Neuronal stem cell (in vitro differentiated cells): ENCODE results near the gene IL1RAPL2.

ENCODE experiments used
- DNase-seq: peaks from one replicate; pipeline ENCODE4 v3.0.0-alpha.2; 2013; ENCODE audit warnings: low spot score
- H2AFZ ChIP-seq: one replicate; pipeline ENCODE4 v1.6.1; 2013; ENCODE audit warnings: mild to moderate bottlenecking, low read length, inconsistent platforms
- H2AK5ac ChIP-seq: 2 replicates; pipeline ENCODE4 v1.6.1; 2013; ENCODE audit warnings: low read depth, mild to moderate bottlenecking, inconsistent platforms, low read length, moderate library complexity, mixed read lengths
- H2BK120ac ChIP-seq: 2 replicates; pipeline ENCODE4 v1.6.1; 2013; ENCODE audit warnings: low read depth, mild to moderate bottlenecking, inconsistent platforms, low read length, moderate library complexity, mixed read lengths
- H2BK12ac ChIP-seq: one replicate; pipeline ENCODE4 v1.6.1; 2013; ENCODE audit warnings: low read length, inconsistent platforms
- H2BK15ac ChIP-seq: 2 replicates; pipeline ENCODE4 v1.6.1; 2013; ENCODE audit warnings: mild to moderate bottlenecking, low read length, inconsistent platforms, mixed read lengths
- H2BK5ac ChIP-seq: one replicate; pipeline ENCODE4 v1.6.1; 2013; ENCODE audit warnings: inconsistent platforms, mild to moderate bottlenecking, low read length, moderate library complexity
- H3K14ac ChIP-seq: one replicate; pipeline ENCODE4 v1.6.1; 2013; ENCODE audit warnings: low read length, inconsistent platforms
- H3K18ac ChIP-seq: 2 replicates; pipeline ENCODE4 v1.6.1; 2013; ENCODE audit warnings: low read length, inconsistent platforms
- H3K23ac ChIP-seq: 2 replicates; pipeline ENCODE4 v1.6.1; 2013; ENCODE audit warnings: low read depth, mild to moderate bottlenecking, mixed read lengths, low read length, inconsistent platforms; ENCODE audit not compliant: poor library complexity
- H3K27ac ChIP-seq: replicated peaks from 3 replicates; pipeline ENCODE4 v1.5.1; 2013; ENCODE audit warnings: low read length, inconsistent platforms
- H3K27me3 ChIP-seq, 3 experiments: 2 replicates each; pipeline ENCODE4 v1.6.1; 2013; ENCODE audit warnings: low read length in 3 of 3, mild to moderate bottlenecking in 2 of 3, inconsistent platforms in 1 of 3, low read depth in 1 of 3, mixed read lengths in 1 of 3, moderate library complexity in 1 of 3; ENCODE audit not compliant: control insufficient read depth in 3 of 3, insufficient read depth in 3 of 3
- H3K36me3 ChIP-seq, 2 donors: replicated peaks in 1 of 2; 2 replicates each; pipeline ENCODE4 v1.6.1; 2013; ENCODE audit warnings: low read length in 2 of 2; ENCODE audit not compliant: control insufficient read depth in 2 of 2, insufficient read depth in 2 of 2
- H3K4ac ChIP-seq: 2 replicates; pipeline ENCODE4 v1.6.1; 2013; ENCODE audit warnings: inconsistent platforms, mild to moderate bottlenecking, low read length, moderate library complexity
- H3K4me1 ChIP-seq, 2 donors: 1 replicate in 1 of 2; 2 replicates in 1 of 2; pipeline ENCODE4 v1.6.1; 2013; ENCODE audit warnings: low read length in 2 of 2, low read depth in 1 of 2; ENCODE audit not compliant: control insufficient read depth in 2 of 2, insufficient read depth in 1 of 2
- H3K4me2 ChIP-seq: one replicate; pipeline ENCODE4 v1.6.1; 2013; ENCODE audit warnings: mild to moderate bottlenecking, low read length, inconsistent platforms; ENCODE audit not compliant: insufficient read depth, poor library complexity, severe bottlenecking
- H3K4me3 ChIP-seq, 2 donors: 2 replicates each; pipeline ENCODE4 v1.5.1; 2013; ENCODE audit warnings: low read length in 2 of 2, mild to moderate bottlenecking in 2 of 2, inconsistent platforms in 1 of 2, moderate library complexity in 1 of 2
- H3K79me1 ChIP-seq: one replicate; pipeline ENCODE4 v1.6.1; 2013; ENCODE audit warnings: low read depth, mild to moderate bottlenecking, inconsistent platforms, low read length, moderate library complexity
- H3K9ac ChIP-seq: one replicate; pipeline ENCODE4 v1.6.1; 2013; ENCODE audit warnings: mild to moderate bottlenecking, low read depth, low read length, inconsistent platforms; ENCODE audit not compliant: poor library complexity
- H3K9me3 ChIP-seq, 2 donors: replicated peaks in 1 of 2; 2 replicates each; pipeline versions ENCODE3 to v1.6.1; 2013; ENCODE audit warnings: low read length in 2 of 2, mild to moderate bottlenecking in 2 of 2, inconsistent platforms in 1 of 2, low read depth in 1 of 2, mixed read lengths in 1 of 2, moderate library complexity in 1 of 2; ENCODE audit not compliant: control insufficient read depth in 2 of 2, insufficient read depth in 1 of 2
- H4K8ac ChIP-seq: one replicate; pipeline ENCODE4 v1.6.1; 2013; ENCODE audit warnings: low read depth, mild to moderate bottlenecking, inconsistent platforms, low read length, moderate library complexity
- H4K91ac ChIP-seq: one replicate; pipeline ENCODE4 v1.6.1; 2013; ENCODE audit warnings: low read length, low read depth, mild to moderate bottlenecking, inconsistent platforms; ENCODE audit not compliant: poor library complexity
- WGBS, 2 donors: extraction: QIAGEN DNeasy Blood & Tissue Kit; methylation state at CpG; one replicate each; pipeline ENCODE4 v1.1.7; 2013; ENCODE audit warnings: missing lambda C conversion rate in 2 of 2, mixed read lengths in 1 of 2; ENCODE audit not compliant: insufficient read length in 2 of 2, insufficient replicate concordance in 1 of 2; ENCODE audit errors: extremely low coverage in 2 of 2; 5-methylcytosine and 5-hydroxymethylcytosine counted together

IL1RAPL2 gene

DNA sequence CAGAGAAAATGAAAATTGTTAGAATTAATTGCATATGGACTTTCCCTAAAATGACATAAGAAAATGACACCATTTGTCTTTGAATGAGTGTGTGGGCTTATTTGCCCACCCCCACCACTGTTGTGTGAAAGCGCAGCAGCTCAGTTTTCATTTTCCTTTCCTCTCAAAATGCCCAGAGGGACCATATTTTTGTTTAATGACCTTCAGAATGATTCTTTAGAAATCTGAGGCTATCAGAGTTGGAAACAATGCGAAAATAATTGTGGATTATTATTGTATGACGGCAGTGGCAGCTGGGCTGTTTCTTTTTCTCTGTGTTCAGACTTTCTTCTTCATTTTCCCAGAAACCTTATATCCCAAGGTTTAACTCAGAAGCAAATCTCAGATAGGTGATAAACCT is 699.1 kb downstream of the IL1RAPL2 start:
- Histone ChIP-seq H3K4ac (no peak overlapping the region), H3K27ac (no peak overlapping the region), H2AK5ac (no peak overlapping the region), H3K4me2 (no peak overlapping the region), H3K18ac (no peak overlapping the region), H3K14ac (no peak overlapping the region), H4K8ac (no peak overlapping the region), H2BK15ac (no peak overlapping the region), H3K36me3 (no peaks in the 10 kb centered on the region), H3K9me3 (no peaks in the 10 kb centered on the region), H2BK12ac (no peak overlapping the region), H3K4me3 (no peak overlapping the region), H3K27me3 (no peaks in the 10 kb centered on the region), H3K23ac (no peak overlapping the region), H2BK120ac (no peak overlapping the region), H2BK5ac (no peak overlapping the region), H3K4me1 (no peaks in the 10 kb centered on the region), H3K79me1 (no peaks in the 10 kb centered on the region), H2AFZ (no peak overlapping the region), H3K9ac (no peak overlapping the region), H4K91ac (no peak overlapping the region)
- DNase-seq, result no peak
- no CpG with 5 or more reads among the region's 3 CpGs for WGBS, 2 donors

GRCh38 chrX:105266456-105266855 is 700.5 kb downstream of the IL1RAPL2 start:
- H3K23ac ChIP-seq, result no peak overlapping the region
- H2BK5ac ChIP-seq, result no peak overlapping the region
- no peak overlapping the region for H3K4me3 ChIP-seq
- no peak overlapping the region for H3K4ac ChIP-seq
- no peak overlapping the region for H3K4me2 ChIP-seq
- H2BK15ac ChIP-seq, result no peak overlapping the region
- H2AK5ac ChIP-seq, result no peak overlapping the region
- no peak for DNase-seq
- no peak overlapping the region for H4K91ac ChIP-seq
- no peak overlapping the region for H3K18ac ChIP-seq
- H3K4me1 ChIP-seq, result no peaks in the 10 kb centered on the region
- no peaks in the 10 kb centered on the region for H3K9me3 ChIP-seq
- no peak overlapping the region for H4K8ac ChIP-seq
- H3K9ac ChIP-seq, result no peak overlapping the region
- no peak overlapping the region for H2BK120ac ChIP-seq
- H3K79me1 ChIP-seq, result no peaks in the 10 kb centered on the region
- no peak overlapping the region for H3K27ac ChIP-seq
- no peak overlapping the region for H2AFZ ChIP-seq
- no CpG with 5 or more reads among the region's 1 CpG for WGBS, 2 donors
- no peaks in the 10 kb centered on the region for H3K27me3 ChIP-seq
- no peak overlapping the region for H3K14ac ChIP-seq
- H2BK12ac ChIP-seq, result no peak overlapping the region
- no peaks in the 10 kb centered on the region for H3K36me3 ChIP-seq

DNA sequence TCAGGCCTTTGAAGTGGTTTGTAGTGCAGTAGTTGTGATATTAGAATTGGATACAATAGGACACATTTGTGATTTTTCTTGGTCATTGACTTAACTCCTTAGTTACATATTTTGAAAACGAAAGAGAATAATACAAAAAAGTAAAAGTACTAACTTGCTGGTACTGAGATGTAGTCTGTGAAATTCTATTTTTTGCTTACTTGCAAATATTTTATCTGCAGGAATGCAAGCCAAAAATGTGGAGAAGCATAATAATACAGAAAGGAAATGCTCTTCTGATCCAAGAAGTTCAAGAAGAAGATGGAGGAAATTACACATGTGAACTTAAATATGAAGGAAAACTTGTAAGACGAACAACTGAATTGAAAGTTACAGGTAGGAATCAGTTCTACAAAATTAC is 701.2 kb downstream of the IL1RAPL2 start:
- no peak overlapping the region for H3K4ac ChIP-seq
- H3K23ac ChIP-seq, result no peak overlapping the region
- WGBS, 2 donors, result no CpG with 5 or more reads among the region's 2 CpGs
- no peak overlapping the region for H2BK15ac ChIP-seq
- no peaks in the 10 kb centered on the region for H3K79me1 ChIP-seq
- H2BK120ac ChIP-seq, result no peak overlapping the region
- no peak overlapping the region for H3K14ac ChIP-seq
- no peak for DNase-seq
- no peak overlapping the region for H4K8ac ChIP-seq
- H2BK12ac ChIP-seq, result no peak overlapping the region
- no peak overlapping the region for H3K18ac ChIP-seq
- no peak overlapping the region for H3K4me3 ChIP-seq
- H3K4me1 ChIP-seq, result no peaks in the 10 kb centered on the region
- no peak overlapping the region for H3K27ac ChIP-seq
- H3K4me2 ChIP-seq, result no peak overlapping the region
- H4K91ac ChIP-seq, result no peak overlapping the region
- H2AK5ac ChIP-seq, result no peak overlapping the region
- no peaks in the 10 kb centered on the region for H3K27me3 ChIP-seq
- no peak overlapping the region for H2BK5ac ChIP-seq
- H3K9ac ChIP-seq, result no peak overlapping the region
- H2AFZ ChIP-seq, result no peak overlapping the region
- no peaks in the 10 kb centered on the region for H3K36me3 ChIP-seq
- H3K9me3 ChIP-seq, result no peaks in the 10 kb centered on the region

DNA sequence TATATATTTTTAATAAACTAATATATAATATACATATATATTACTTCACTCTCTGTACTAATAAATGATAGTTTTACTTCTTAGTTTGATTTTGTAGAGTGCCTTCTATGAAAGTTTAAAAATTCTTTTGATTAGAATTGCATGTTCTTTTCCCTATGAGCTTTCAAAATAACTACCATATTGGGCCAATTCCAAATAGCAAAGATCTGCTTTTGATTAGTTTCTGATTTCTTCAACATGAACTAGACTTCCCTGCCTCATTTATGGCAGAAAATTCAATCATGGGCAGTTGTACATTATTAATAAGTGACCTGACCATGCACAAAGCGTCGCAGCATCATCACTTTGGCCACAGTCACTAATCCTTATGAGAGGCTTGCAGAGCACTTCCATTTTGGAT is 703.4 kb downstream of the IL1RAPL2 start:
- H3K18ac ChIP-seq, result no peak overlapping the region
- H3K36me3 ChIP-seq, result no peaks in the 10 kb centered on the region
- H4K8ac ChIP-seq, result no peak overlapping the region
- no peak overlapping the region for H3K27ac ChIP-seq
- H3K4me1 ChIP-seq, result no peaks in the 10 kb centered on the region
- no peaks in the 10 kb centered on the region for H3K79me1 ChIP-seq
- H3K4ac ChIP-seq, result no peak overlapping the region
- no peak overlapping the region for H4K91ac ChIP-seq
- no peak overlapping the region for H2BK5ac ChIP-seq
- no peak overlapping the region for H2AFZ ChIP-seq
- WGBS, 2 donors, result no CpG with 5 or more reads among the region's 2 CpGs
- no peak overlapping the region for H2BK15ac ChIP-seq
- no peak overlapping the region for H3K4me3 ChIP-seq
- H2BK120ac ChIP-seq, result no peak overlapping the region
- no peak overlapping the region for H3K4me2 ChIP-seq
- no peaks in the 10 kb centered on the region for H3K27me3 ChIP-seq
- no peaks in the 10 kb centered on the region for H3K9me3 ChIP-seq
- no peak overlapping the region for H3K14ac ChIP-seq
- H2AK5ac ChIP-seq, result no peak overlapping the region
- H2BK12ac ChIP-seq, result no peak overlapping the region
- H3K9ac ChIP-seq, result no peak overlapping the region
- DNase-seq, result no peak
- H3K23ac ChIP-seq, result no peak overlapping the region
